GM19025 (cell line): Measurements from ENCODE around the gene RBM39.
A peak's percentile ranks its signal among the peaks of the same experiment; 100 is the strongest.
"Not testable (repeated sequence)": the region's sequence is repeated elsewhere in the genome, so short reads cannot be mapped to it uniquely, and the experiment has no call there.

Experiments
- ATAC-seq: cut with Tn5 transposase; IDR thresholded peaks from one replicate; pipeline ENCODE4 v1.9.1; 2021; ENCODE audit warnings: mild to moderate bottlenecking, low read depth, moderate library complexity; ENCODE audit not compliant: unreplicated experiment

Gene RBM39

GRCh38 chr20:35741892-35742740, at the start of gene RBM39:
TSS of gene RBM39 (minus strand) at chr20:35742260. CDS start at chr20:35740874, 1,386 bp downstream.
- peak; percentile 83 for ATAC-seq

GRCh38 chr20:35791821-35792220, 49.8 kb upstream of the RBM39 start:
- no peak for ATAC-seq

GRCh38 chr20:35791097-35791496, 49.0 kb upstream of the RBM39 start:
- no peak for ATAC-seq

GRCh38 chr20:35788796-35789195, 46.7 kb upstream of the RBM39 start:
- no peak for ATAC-seq

- not testable (repeated sequence) for ATAC-seq
Observed at GRCh38 chr20:35785541-35785940, 43.5 kb upstream of the RBM39 start.

GRCh38 chr20:35783811-35784210, 41.8 kb upstream of the RBM39 start:
- ATAC-seq, result not testable (repeated sequence)

- ATAC-seq, result no peak
Observed at GRCh38 chr20:35776513-35777101, 34.5 kb upstream of the RBM39 start.

GRCh38 chr20:35774391-35774790, 32.3 kb upstream of the RBM39 start:
- ATAC-seq, result no peak

GRCh38 chr20:35773154-35773751, 31.2 kb upstream of the RBM39 start:
- ATAC-seq, result no peak

- no peak for ATAC-seq
Observed at GRCh38 chr20:35772563-35773058, 30.6 kb upstream of the RBM39 start.

GRCh38 chr20:35771689-35772562, 29.9 kb upstream of the RBM39 start, which contains the start of gene PHF20:
TSS of gene PHF20 (plus strand) at chr20:35772015. CDS start at chr20:35801523, 29,508 bp downstream.
- peak; percentile 89 for ATAC-seq

GRCh38 chr20:35771367-35771688, 29.3 kb upstream of the RBM39 start:
- ATAC-seq, result no peak

- no peak for ATAC-seq
Observed at GRCh38 chr20:35768731-35769664, 26.9 kb upstream of the RBM39 start.

GRCh38 chr20:35767683-35768481, 25.8 kb upstream of the RBM39 start:
- no peak for ATAC-seq

GRCh38 chr20:35766843-35767242, 24.8 kb upstream of the RBM39 start:
- no peak for ATAC-seq

GRCh38 chr20:35764936-35765335, 22.9 kb upstream of the RBM39 start:
- ATAC-seq, result not testable (repeated sequence)

GRCh38 chr20:35762461-35762860, 20.4 kb upstream of the RBM39 start:
- ATAC-seq, result no peak

- ATAC-seq, result not testable (repeated sequence)
Observed at GRCh38 chr20:35761548-35761947, 19.5 kb upstream of the RBM39 start.
